ENCODE data around the gene ADORA2A.

Gene ADORA2A

GRCh38 chr22:24424901-24425775, 2.3 kb upstream of the ADORA2A start:
- no peak for TF ChIP-seq CTCF (IDR thresholded peaks at IDR 0.05; ENCODE audit: borderline replicate concordance, control extremely low read depth, extremely low read depth, insufficient read depth, missing control alignments)
- DNase-seq (ENCODE audit: low spot score): no peak
- in situ Hi-C loops (cut with MboI; ENCODE audit: low sequenced_read_pairs, unreplicated experiment): loop anchor here (5.0 kb wide), 1 partner anchor 77 kb away; no protein-coding TSS in a partner anchor

- no peak for TF ChIP-seq CTCF (IDR thresholded peaks at IDR 0.05; ENCODE audit: borderline replicate concordance, control extremely low read depth, extremely low read depth, insufficient read depth, missing control alignments)
- no peak for DNase-seq (ENCODE audit: low spot score)
- in situ Hi-C loops (cut with MboI; ENCODE audit: low sequenced_read_pairs, unreplicated experiment): loop anchor here (5.0 kb wide), 1 partner anchor 76 kb away; no protein-coding TSS in a partner anchor
Observed at GRCh38 chr22:24426436-24426835, 963 bp upstream of the ADORA2A start.

GRCh38 chr22:24426851-24427499, 424 bp upstream of the ADORA2A start:
- DNase-seq (ENCODE audit: low spot score): no peak
- in situ Hi-C loops (cut with MboI; ENCODE audit: low sequenced_read_pairs, unreplicated experiment): loop anchor here (5.0 kb wide), 1 partner anchor 75 kb away; no protein-coding TSS in a partner anchor
- no peak for TF ChIP-seq CTCF (IDR thresholded peaks at IDR 0.05; ENCODE audit: borderline replicate concordance, control extremely low read depth, extremely low read depth, insufficient read depth, missing control alignments)

GRCh38 chr22:24428751-24429410, 1.5 kb downstream of the ADORA2A start:
- no peak for TF ChIP-seq CTCF (IDR thresholded peaks at IDR 0.05; ENCODE audit: borderline replicate concordance, control extremely low read depth, extremely low read depth, insufficient read depth, missing control alignments)
- in situ Hi-C loops (cut with MboI; ENCODE audit: low sequenced_read_pairs, unreplicated experiment): loop anchor here (5.0 kb wide), 1 partner anchor 73 kb away; no protein-coding TSS in a partner anchor
- DNase-seq (ENCODE audit: low spot score): no peak

GRCh38 chr22:24429411-24430365, 2.3 kb downstream of the ADORA2A start:
- in situ Hi-C loops (cut with MboI; ENCODE audit: low sequenced_read_pairs, unreplicated experiment): loop anchor here (5.0 kb wide), 1 partner anchor 73 kb away; no protein-coding TSS in a partner anchor
- peak; percentile 71 for DNase-seq (ENCODE audit: low spot score)
- TF ChIP-seq CTCF (IDR thresholded peaks at IDR 0.05; ENCODE audit: borderline replicate concordance, control extremely low read depth, extremely low read depth, insufficient read depth, missing control alignments): no peak
